Memory B cell (primary cell): ENCODE results near the gene MAP2K2.
"Not testable (repeated sequence)": the region's sequence is repeated elsewhere in the genome, so short reads cannot be mapped to it uniquely, and the experiment has no call there.

ENCODE experiments used
- ATAC-seq: fragments of 150-1000 bp; cut with Tn5 transposase; 2 replicates; pipeline ENCODE4 v1.10.0; 2021; ENCODE audit warnings: low read depth, mild to moderate bottlenecking, moderate library complexity
- DNase-seq, 2 donors: peaks; one replicate each; pipeline ENCODE4 v3.0.0; 2022; ENCODE audit warnings: low spot score in 2 of 2
- H3K27ac Mint-ChIP-seq: one replicate; pipeline ENCODE4 v1.8.0; 2022; ENCODE audit warnings: mild to moderate bottlenecking, moderate library complexity, mixed read lengths
- H3K27me3 Mint-ChIP-seq: one replicate; pipeline ENCODE4 v1.8.0; 2022; ENCODE audit warnings: mixed read lengths
- H3K36me3 Mint-ChIP-seq: one replicate; pipeline ENCODE4 v1.8.0; 2022; ENCODE audit warnings: mild to moderate bottlenecking, mixed read lengths
- H3K4me1 Mint-ChIP-seq: one replicate; pipeline ENCODE4 v1.8.0; 2022; ENCODE audit warnings: mixed read lengths
- H3K4me3 Mint-ChIP-seq: one replicate; pipeline ENCODE4 v1.8.0; 2022; ENCODE audit warnings: mild to moderate bottlenecking, moderate library complexity, mixed read lengths
- H3K9me3 Mint-ChIP-seq: one replicate; pipeline ENCODE4 v1.8.0; 2022; ENCODE audit warnings: mixed read lengths

Gene MAP2K2

DNA sequence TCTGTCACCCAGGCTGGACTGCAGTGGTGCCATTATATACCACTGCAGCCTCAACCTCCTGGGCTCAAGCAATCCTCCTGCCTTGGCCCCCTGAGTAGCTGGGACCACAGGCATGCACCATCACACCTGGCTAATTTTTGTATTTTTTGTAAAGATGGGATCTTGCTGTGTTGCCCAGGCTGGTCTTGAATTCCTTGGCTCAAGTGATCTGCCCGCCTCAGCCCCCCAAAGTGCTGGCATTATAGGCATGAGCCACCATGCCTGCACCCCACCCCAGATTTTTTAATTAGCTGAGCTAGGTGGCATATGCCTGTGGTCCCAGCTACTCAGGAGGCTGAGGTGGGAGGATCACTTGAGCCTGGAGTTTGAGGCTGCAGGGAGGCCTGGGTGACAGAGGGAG, 19.0 kb upstream of the MAP2K2 start:
- peaks cover 17% of the 10 kb centered on the region for H3K27me3 Mint-ChIP-seq
- not testable (repeated sequence) for H3K27ac Mint-ChIP-seq, H3K4me1 Mint-ChIP-seq, H3K36me3 Mint-ChIP-seq, ATAC-seq, DNase-seq, H3K9me3 Mint-ChIP-seq, H3K4me3 Mint-ChIP-seq

DNA sequence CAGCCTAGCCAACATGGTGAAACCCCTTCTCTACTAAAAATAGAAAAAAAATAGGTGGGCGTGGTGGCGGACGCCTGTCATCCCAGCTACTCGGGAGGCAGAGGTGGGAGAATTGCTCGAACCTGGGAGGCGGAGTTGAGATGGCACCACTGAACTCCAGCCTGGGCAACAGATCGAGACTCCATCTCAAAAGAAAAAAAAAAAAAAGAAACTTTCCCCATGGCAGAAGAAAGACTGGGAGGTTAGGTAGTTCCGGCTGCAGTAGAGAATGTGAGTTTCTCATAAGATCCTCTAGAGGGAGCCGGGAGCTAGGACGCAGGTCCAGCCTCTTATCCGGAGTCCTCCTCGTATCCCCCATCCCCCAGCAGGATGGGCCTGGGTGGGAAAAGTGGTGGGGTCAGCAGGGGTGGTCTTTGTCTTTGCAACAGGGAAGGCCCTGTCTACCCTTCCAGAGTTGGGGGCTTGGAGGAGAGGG, 16.4 kb upstream of the MAP2K2 start:
- ATAC-seq = peak; percentile 83
- peak; percentile 14 to 34 for DNase-seq
- peaks cover 10% of the 10 kb centered on the region for H3K4me1 Mint-ChIP-seq
- H3K27ac Mint-ChIP-seq = no peak overlapping the region
- H3K4me3 Mint-ChIP-seq = peak overlapping the region; percentile 76
- H3K36me3 Mint-ChIP-seq = no peaks in the 10 kb centered on the region
- H3K27me3 Mint-ChIP-seq = peaks cover 11% of the 10 kb centered on the region
- H3K9me3 Mint-ChIP-seq = no peaks in the 10 kb centered on the region

DNA sequence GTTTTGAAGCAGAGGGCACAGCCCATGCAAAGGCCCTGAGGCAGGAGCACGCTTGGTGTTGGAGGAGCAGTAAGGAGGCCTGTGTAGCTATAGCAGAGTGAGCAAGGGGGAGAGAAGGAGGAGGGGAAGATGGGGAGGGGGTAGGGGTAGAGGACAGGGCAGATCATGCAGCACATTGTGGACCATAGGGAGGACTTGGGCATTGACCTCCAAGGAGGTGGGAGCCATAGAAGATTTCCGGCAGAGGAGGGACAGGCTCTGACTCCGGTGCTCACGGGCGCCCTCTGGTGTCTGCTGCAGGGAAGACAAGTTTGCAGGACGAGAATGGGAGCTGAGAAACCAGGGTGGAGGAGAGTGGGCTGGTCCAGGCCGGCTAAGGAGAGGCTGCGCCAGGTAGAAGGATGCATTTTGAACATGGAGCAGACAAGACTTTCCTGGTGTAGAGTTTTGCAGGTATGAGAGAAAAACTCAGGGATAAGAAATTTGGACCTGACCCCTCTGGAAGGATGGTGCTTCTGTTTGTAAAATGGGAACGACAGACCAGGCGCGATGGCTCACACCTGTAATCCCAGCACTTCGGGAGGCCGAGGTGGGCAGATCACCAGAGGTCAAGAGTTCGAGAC, 15.8 kb upstream of the MAP2K2 start:
- peaks cover 10% of the 10 kb centered on the region for H3K4me1 Mint-ChIP-seq
- peak overlapping the region; percentile 59 for H3K4me3 Mint-ChIP-seq
- H3K27ac Mint-ChIP-seq = no peak overlapping the region
- peak; percentile 86 to 90 for DNase-seq
- H3K27me3 Mint-ChIP-seq = peaks cover 10% of the 10 kb centered on the region
- H3K9me3 Mint-ChIP-seq = no peaks in the 10 kb centered on the region
- ATAC-seq = peak; percentile 86
- H3K36me3 Mint-ChIP-seq = no peaks in the 10 kb centered on the region

DNA sequence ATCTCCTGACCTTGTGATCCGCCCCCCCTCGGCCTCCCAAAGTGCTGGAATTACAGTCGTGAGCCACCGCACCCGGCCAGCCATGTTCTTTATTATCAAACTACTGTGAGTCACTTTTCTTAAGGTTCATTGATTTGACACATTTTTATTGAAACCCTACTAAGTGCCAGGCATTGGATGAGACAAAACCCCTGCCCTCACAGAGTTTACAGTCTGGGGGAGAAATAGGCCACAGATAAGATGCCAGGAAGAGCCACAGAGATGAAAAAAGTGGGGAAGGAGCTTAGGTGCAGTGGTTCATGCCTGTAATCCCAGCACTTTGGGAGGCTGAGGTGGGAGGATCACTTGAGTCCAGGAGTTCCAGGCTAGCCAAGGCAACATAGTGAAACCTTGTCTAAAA, 14.5 kb upstream of the MAP2K2 start:
- Mint-ChIP-seq H3K27ac (no peak overlapping the region), H3K4me1 (peaks cover 10% of the 10 kb centered on the region), H3K36me3 (no peaks in the 10 kb centered on the region), H3K27me3 (peaks cover 2% of the 10 kb centered on the region), H3K9me3 (no peaks in the 10 kb centered on the region), H3K4me3 (no peak overlapping the region)
- DNase-seq (no peak), ATAC-seq (no peak)

DNA sequence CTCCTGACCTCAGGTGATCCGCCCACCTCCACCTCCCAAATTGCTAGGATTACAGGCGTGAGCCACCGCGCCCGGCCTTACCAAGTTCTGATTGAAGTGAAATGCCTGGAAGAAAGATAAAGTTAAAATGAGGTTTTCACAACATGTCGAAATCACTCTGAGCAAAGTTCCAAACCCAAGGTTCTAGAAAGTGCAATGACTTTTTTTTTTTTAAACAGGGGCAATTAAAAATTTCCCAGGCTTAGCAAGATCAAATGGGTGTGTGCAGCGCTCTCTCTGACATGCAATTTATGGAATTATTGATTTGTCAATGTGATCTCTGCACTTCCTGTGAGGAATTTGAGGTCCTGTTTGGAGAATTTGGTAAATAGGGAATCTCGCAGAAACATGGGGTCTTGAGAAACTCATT, 12.8 kb upstream of the MAP2K2 start:
- Mint-ChIP-seq H3K9me3 (no peaks in the 10 kb centered on the region), H3K4me1 (peaks cover 10% of the 10 kb centered on the region), H3K27me3 (peaks cover 1% of the 10 kb centered on the region), H3K4me3 (no peak overlapping the region), H3K36me3 (no peaks in the 10 kb centered on the region), H3K27ac (no peak overlapping the region)
- DNase-seq (no peak), ATAC-seq (no peak)

DNA sequence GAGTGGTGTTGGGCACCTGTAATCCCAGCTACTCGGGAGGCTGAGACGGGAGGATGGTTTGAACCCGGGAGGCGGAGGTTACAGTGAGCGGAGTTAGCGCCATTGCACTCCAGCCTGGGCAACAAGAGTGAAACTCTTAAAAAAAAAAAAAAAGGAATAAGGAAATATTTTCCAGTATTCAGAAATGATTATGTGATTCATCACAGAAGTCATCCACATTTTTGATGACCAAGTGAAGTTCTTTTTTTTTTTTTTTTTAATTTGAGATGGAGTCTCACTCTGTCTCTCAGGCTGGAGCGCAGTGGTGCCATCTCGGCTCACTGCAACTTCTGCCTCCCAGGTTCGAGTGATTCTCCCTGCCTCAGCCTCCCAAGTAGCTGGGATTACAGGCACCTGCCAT, 11.5 kb upstream of the MAP2K2 start:
- H3K4me3 Mint-ChIP-seq, H3K27ac Mint-ChIP-seq, H3K9me3 Mint-ChIP-seq, H3K36me3 Mint-ChIP-seq, H3K27me3 Mint-ChIP-seq, DNase-seq, ATAC-seq, H3K4me1 Mint-ChIP-seq: not testable (repeated sequence)

DNA sequence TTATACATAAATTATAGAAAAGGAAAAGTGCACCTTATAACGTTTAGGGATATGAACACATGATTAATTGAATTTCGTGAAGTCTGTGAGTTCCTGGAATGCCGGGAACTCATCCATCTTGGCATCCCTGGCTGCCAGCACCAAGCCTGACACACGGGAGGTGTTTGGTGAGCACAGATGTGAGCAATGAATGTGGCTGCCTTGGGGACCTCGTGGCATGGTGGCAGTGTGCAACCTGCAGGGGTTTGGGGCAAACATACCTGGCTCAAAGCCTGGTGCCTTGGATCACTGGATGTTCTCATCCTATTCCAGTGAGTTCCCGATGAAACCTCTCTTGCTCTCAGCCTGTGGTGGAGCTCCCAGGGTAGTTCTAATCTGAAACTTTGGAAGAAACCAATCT, 10.4 kb upstream of the MAP2K2 start:
- DNase-seq (no peak), ATAC-seq (no peak)
- peaks cover 1% of the 10 kb centered on the region for H3K4me1 Mint-ChIP-seq
- no peak overlapping the region for H3K4me3 Mint-ChIP-seq
- no peak overlapping the region for H3K27ac Mint-ChIP-seq
- peaks cover 4% of the 10 kb centered on the region for H3K27me3 Mint-ChIP-seq
- H3K36me3 Mint-ChIP-seq = no peaks in the 10 kb centered on the region
- H3K9me3 Mint-ChIP-seq = no peaks in the 10 kb centered on the region

DNA sequence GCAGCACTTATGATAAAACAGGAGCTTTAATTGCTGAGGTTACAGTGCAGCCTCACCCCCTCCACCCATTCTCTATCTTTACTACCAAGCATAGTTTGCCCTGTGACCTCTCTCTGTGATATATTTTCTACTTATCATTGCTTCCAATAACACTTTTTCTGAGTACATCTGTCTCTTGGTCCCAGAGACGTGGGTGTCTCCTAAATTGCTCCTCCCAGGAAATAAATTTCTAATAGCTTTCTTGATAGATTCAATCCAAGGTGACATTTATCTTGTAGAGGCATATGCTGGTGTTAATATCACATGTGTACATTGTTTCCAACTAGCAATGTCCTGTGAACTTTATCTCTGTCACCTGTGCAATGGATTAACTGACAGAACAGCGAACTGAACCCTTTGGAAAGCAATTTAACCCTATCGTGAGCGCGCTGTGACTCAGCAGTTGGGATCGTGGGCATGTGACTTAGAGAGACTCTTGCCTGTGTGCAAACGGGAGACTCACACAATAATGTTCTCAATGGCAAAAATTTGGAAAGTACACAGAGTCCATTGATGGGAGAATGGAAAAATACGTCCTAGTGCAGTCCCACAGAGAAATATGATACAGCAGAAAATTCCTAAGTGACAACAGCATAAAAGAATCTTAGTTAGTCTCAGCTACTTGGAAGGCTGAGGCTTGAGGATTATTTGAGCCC, 7.0 kb upstream of the MAP2K2 start:
- H3K9me3 Mint-ChIP-seq = no peaks in the 10 kb centered on the region
- H3K27me3 Mint-ChIP-seq = peaks cover 3% of the 10 kb centered on the region
- H3K27ac Mint-ChIP-seq = no peak overlapping the region
- H3K36me3 Mint-ChIP-seq = no peaks in the 10 kb centered on the region
- ATAC-seq (no peak), DNase-seq (no peak)
- no peaks in the 10 kb centered on the region for H3K4me1 Mint-ChIP-seq
- no peak overlapping the region for H3K4me3 Mint-ChIP-seq

DNA sequence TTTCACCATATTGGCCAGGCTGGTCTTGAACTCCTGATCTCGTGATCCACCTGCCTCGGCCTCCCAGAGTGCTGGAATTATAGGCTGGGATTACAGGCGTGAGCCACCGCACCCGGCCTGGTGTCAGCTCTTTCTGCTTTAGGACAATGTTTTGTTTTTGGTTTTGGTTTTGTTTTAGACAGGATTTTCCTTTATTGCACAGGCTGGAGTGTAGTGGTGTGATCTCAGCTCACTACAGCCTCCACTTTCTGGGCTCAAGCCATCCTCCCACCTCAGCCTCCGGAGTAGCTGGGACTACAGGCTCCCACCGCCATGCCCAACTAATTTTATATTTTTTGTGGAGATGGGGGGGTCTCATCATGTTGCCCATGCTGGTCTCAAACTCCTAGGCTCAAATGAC, 5.1 kb upstream of the MAP2K2 start:
- DNase-seq, H3K27ac Mint-ChIP-seq, H3K27me3 Mint-ChIP-seq, ATAC-seq, H3K4me1 Mint-ChIP-seq, H3K9me3 Mint-ChIP-seq, H3K36me3 Mint-ChIP-seq, H3K4me3 Mint-ChIP-seq: not testable (repeated sequence)

DNA sequence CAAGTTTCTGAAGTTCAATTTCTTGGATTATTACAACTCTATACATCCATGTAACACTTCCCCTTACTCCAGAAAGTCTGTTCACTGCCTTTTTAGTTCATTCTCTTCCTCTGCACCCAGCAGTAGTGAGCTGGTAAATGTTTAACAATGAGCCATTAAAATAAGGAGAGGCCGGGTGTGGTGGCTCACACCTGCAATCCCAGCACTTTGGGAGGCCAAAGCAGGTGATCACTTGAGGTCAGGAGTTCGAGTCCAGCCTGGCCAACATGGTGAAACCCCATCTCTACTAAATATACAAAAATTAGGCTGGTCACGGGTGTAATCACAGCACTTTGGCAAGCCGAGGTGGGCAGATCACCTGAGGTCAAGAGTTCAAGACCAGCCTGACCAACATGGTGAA, 3.4 kb upstream of the MAP2K2 start:
- H3K27ac Mint-ChIP-seq, H3K27me3 Mint-ChIP-seq, DNase-seq, H3K4me3 Mint-ChIP-seq, ATAC-seq, H3K36me3 Mint-ChIP-seq, H3K9me3 Mint-ChIP-seq: not testable (repeated sequence)
- H3K4me1 Mint-ChIP-seq = peaks cover 13% of the 10 kb centered on the region

DNA sequence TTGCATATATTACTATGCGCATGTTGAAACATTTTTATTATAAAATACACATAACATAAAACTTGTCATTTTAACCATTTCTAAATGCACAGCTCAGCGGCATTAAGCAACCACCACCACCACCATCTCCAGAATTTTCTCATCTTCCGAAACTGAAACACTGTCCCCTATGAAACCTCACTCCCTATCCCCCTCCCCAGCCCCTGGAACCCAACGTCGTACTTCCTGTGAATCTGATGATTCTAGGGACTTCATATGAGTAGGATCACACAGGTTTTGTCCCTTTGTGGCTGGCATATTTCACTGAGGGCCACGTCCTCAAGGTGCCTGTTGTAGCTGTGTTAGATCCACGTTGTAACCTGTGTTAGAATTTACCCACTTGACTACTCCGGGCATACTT, 716 bp upstream of the MAP2K2 start:
- peak overlapping the region; percentile 96 for H3K27ac Mint-ChIP-seq
- H3K4me1 Mint-ChIP-seq = peaks cover 21% of the 10 kb centered on the region
- peak overlapping the region; percentile 68 for H3K4me3 Mint-ChIP-seq
- no peaks in the 10 kb centered on the region for H3K27me3 Mint-ChIP-seq
- ATAC-seq (no peak), DNase-seq (no peak)
- no peaks in the 10 kb centered on the region for H3K9me3 Mint-ChIP-seq
- peaks cover 3% of the 10 kb centered on the region for H3K36me3 Mint-ChIP-seq

DNA sequence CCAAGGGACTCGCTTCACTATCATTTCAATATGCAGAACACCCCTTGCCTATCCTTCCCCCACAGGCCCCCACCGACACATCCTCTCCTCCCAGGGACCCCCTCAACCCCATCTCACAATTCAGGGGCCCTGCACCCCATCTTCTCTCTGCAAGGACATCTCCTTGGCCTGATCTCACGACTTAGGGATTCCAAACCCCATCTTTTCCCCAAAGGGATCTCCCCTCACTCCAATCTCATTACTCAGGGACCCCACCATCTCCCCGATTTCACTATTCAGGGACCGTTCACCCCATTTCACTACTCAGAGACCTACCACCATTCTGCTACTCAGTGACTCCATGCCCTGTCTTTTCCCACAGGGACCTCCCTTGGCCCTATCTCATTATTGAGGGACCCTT, 1.4 kb downstream of the MAP2K2 start:
- Mint-ChIP-seq H3K4me1 (peaks cover 26% of the 10 kb centered on the region), H3K27me3 (no peaks in the 10 kb centered on the region), H3K9me3 (no peaks in the 10 kb centered on the region), H3K27ac (peak overlapping the region; percentile 96), H3K4me3 (peak overlapping the region; percentile 90), H3K36me3 (peaks cover 9% of the 10 kb centered on the region)
- DNase-seq (no peak), ATAC-seq (no peak)

DNA sequence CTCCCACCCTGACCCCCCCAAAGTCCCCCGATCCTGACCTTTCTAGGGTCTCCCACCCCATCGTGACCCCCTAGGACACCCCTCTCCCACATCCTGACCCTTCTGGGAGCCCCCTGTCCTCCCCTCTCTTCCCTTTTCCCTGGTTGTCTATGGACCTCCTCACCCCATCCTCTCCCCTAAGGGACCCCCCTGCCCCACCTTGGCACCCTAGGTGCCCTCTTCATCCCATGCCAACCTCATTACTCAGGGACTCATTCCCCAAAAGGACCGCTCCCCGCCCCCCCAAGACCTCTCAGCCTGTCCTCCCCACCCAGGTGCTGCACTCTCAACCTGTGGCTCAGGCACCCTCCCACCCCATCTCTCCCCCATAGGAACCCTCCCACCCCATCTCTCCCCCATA, 2.1 kb downstream of the MAP2K2 start:
- peak overlapping the region; percentile 75 for H3K27ac Mint-ChIP-seq
- peak overlapping the region; percentile 6 for H3K4me3 Mint-ChIP-seq
- ATAC-seq (no peak), DNase-seq (no peak)
- peaks cover 26% of the 10 kb centered on the region for H3K4me1 Mint-ChIP-seq
- H3K27me3 Mint-ChIP-seq = no peaks in the 10 kb centered on the region
- peaks cover 11% of the 10 kb centered on the region for H3K36me3 Mint-ChIP-seq
- H3K9me3 Mint-ChIP-seq = no peaks in the 10 kb centered on the region

DNA sequence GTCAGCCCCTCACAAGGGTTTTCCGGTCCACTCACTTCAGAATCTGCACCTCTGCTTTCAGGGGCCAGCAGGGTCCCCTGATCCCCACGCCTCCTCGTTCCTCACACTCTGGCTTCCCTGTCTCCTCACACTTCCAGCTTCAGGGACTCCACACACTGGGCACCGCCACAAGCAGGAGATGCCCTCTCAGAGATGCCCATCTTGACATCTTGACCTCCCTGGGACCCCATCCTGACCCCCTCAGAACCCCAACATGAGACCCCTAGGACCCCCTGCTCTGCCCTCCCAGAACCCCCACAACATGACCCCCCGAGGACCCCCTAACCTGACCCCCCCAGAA, 2.7 kb downstream of the MAP2K2 start:
- H3K36me3 Mint-ChIP-seq = peaks cover 11% of the 10 kb centered on the region
- H3K4me1 Mint-ChIP-seq = peaks cover 26% of the 10 kb centered on the region
- H3K27me3 Mint-ChIP-seq = no peaks in the 10 kb centered on the region
- H3K9me3 Mint-ChIP-seq = no peaks in the 10 kb centered on the region
- ATAC-seq (no peak), DNase-seq (no peak)
- peak overlapping the region; percentile 75 for H3K27ac Mint-ChIP-seq
- H3K4me3 Mint-ChIP-seq = no peak overlapping the region
